CD4-positive, alpha-beta T cell treated with Interleukin-4 for 4 hours (primary cell): ENCODE results near the gene TAF11L9.
"Not testable (repeated sequence)": the region's sequence is repeated elsewhere in the genome, so short reads cannot be mapped to it uniquely, and the experiment has no call there.

Source experiments
- DNase-seq: peaks from one replicate; pipeline ENCODE4 v3.0.0-alpha.2; 2020

TAF11L9 gene

GRCh38 chr5:17594255-17594654, at the start of gene TAF11L9:
Gene TAF11L9, minus strand, starts transcription at chr5:17594394.
- not testable (repeated sequence) for DNase-seq

GRCh38 chr5:17634160-17634559, 40.0 kb upstream of the TAF11L9 start, which contains the start of gene TAF11L14:
Gene TAF11L14, plus strand, starts transcription at chr5:17634460.
- no peak for DNase-seq

- DNase-seq = not testable (repeated sequence)
These were observed 37.6 kb upstream of the TAF11L9 start, which contains the start of gene TAF11L13 for GRCh38 chr5:17631788-17632187. Gene TAF11L13, plus strand, starts transcription at chr5:17632088.

GRCh38 chr5:17625686-17626085, 31.5 kb upstream of the TAF11L9 start:
- no peak for DNase-seq

- no peak for DNase-seq
These were observed 26.4 kb upstream of the TAF11L9 start for GRCh38 chr5:17620627-17621026.

- no peak for DNase-seq
These were observed 25.2 kb upstream of the TAF11L9 start for GRCh38 chr5:17619354-17619753.

- DNase-seq = no peak
These were observed 20.8 kb upstream of the TAF11L9 start for GRCh38 chr5:17614872-17615605.

GRCh38 chr5:17610092-17610491, 15.9 kb upstream of the TAF11L9 start, which contains the start of gene TAF11L12:
Gene TAF11L12, plus strand, starts transcription at chr5:17610392.
- not testable (repeated sequence) for DNase-seq

GRCh38 chr5:17607461-17607860, 13.3 kb upstream of the TAF11L9 start:
- DNase-seq = not testable (repeated sequence)

GRCh38 chr5:17604951-17605350, 10.8 kb upstream of the TAF11L9 start:
- no peak for DNase-seq

- not testable (repeated sequence) for DNase-seq
These were observed 9.7 kb upstream of the TAF11L9 start, which contains the start of gene TAF11L11 for GRCh38 chr5:17603880-17604279. Gene TAF11L11, plus strand, starts transcription at chr5:17604183.

- DNase-seq = not testable (repeated sequence)
These were observed 3.5 kb upstream of the TAF11L9 start, which contains the start of gene TAF11L10 for GRCh38 chr5:17597728-17598127. Gene TAF11L10, minus strand, starts transcription at chr5:17597828.

GRCh38 chr5:17590860-17591259, 3.3 kb downstream of the TAF11L9 start, which contains the start of gene TAF11L8:
Gene TAF11L8, minus strand, starts transcription at chr5:17590960.
- DNase-seq = not testable (repeated sequence)

- not testable (repeated sequence) for DNase-seq
These were observed 8.5 kb downstream of the TAF11L9 start, which contains the start of gene TAF11L7 for GRCh38 chr5:17585658-17586057. Gene TAF11L7, minus strand, starts transcription at chr5:17585758.
